ENCODE results near the gene RELB. TPM values are rescaled to one million over a fixed set of nuclear protein-coding genes. Genes with fewer than 3 reads are reported as not detected.

RELB gene
- polyA plus RNA-seq, 1 donor from 2014 or later, result 1.1 TPM

DNA sequence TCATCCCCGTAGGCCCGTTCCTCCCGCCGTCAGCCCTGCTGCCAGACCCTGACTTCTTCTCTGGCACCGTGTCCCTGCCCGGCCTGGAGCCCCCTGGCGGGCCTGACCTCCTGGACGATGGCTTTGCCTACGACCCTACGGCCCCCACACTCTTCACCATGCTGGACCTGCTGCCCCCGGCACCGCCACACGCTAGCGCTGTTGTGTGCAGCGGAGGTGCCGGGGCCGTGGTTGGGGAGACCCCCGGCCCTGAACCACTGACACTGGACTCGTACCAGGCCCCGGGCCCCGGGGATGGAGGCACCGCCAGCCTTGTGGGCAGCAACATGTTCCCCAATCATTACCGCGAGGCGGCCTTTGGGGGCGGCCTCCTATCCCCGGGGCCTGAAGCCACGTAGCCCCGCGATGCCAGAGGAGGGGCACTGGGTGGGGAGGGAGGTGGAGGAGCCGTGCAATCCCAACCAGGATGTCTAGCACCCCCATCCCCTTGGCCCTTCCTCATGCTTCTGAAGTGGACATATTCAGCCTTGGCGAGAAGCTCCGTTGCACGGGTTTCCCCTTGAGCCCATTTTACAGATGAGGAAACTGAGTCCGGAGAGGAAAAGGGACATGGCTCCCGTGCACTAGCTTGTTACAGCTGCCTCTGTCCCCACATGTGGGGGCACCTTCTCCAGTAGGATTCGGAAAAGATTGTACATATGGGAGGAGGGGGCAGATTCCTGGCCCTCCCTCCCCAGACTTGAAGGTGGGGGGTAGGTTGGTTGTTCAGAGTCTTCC, 36.3 kb downstream of the RELB start:
- Histone ChIP-seq H3K9me3 (ENCODE audit: low read length) (no peaks in the 10 kb centered on the region), H2AFZ (ENCODE audit: low read depth, low read length) (no peak overlapping the region), H3F3A (ENCODE audit: insufficient read depth, low read length, poor library complexity, severe bottlenecking) (no peaks in the 10 kb centered on the region), H3K36me3 (ENCODE audit: insufficient read depth, low read length) (no peaks in the 10 kb centered on the region), H3K27ac (ENCODE audit: low read length) (no peak overlapping the region), H3K4me2 (ENCODE audit: low read length) (no peak overlapping the region), H3K79me2 (replicated peaks; ENCODE audit: insufficient read depth, low read length) (peaks cover 19% of the 10 kb centered on the region), H3K4me3 (ENCODE audit: low read length) (no peak overlapping the region), H4K20me1 (ENCODE audit: insufficient read depth) (no peaks in the 10 kb centered on the region), H3K27me3 (ENCODE audit: insufficient read depth, low read depth, low read length) (no peaks in the 10 kb centered on the region), H3K9me2 (ENCODE audit: insufficient read depth, low read length) (no peaks in the 10 kb centered on the region), H3K9ac (ENCODE audit: low read length) (no peak overlapping the region)
- TF ChIP-seq SMC3 (conservative IDR thresholded peaks at IDR 0.05; ENCODE audit: poor library complexity) (no peak), TAF1 (IDR thresholded peaks at IDR 0.05; ENCODE audit: low read depth) (no peak), EP300 (conservative IDR thresholded peaks at IDR 0.05; ENCODE audit: poor library complexity, severe bottlenecking) (no peak), EZH2 (IDR thresholded peaks at IDR 0.05; ENCODE audit: borderline replicate concordance, insufficient read depth, low read length, poor library complexity, severe bottlenecking) (no peak), RAD21 (conservative IDR thresholded peaks at IDR 0.05) (no peak), POLR2AphosphoS5 (IDR thresholded peaks at IDR 0.05) (no peak), MXI1 (conservative IDR thresholded peaks at IDR 0.05; ENCODE audit: poor library complexity, severe bottlenecking) (no peak), REST (IDR thresholded peaks at IDR 0.05; ENCODE audit: borderline replicate concordance) (no peak)
- TF ChIP-seq, protein P1, sequence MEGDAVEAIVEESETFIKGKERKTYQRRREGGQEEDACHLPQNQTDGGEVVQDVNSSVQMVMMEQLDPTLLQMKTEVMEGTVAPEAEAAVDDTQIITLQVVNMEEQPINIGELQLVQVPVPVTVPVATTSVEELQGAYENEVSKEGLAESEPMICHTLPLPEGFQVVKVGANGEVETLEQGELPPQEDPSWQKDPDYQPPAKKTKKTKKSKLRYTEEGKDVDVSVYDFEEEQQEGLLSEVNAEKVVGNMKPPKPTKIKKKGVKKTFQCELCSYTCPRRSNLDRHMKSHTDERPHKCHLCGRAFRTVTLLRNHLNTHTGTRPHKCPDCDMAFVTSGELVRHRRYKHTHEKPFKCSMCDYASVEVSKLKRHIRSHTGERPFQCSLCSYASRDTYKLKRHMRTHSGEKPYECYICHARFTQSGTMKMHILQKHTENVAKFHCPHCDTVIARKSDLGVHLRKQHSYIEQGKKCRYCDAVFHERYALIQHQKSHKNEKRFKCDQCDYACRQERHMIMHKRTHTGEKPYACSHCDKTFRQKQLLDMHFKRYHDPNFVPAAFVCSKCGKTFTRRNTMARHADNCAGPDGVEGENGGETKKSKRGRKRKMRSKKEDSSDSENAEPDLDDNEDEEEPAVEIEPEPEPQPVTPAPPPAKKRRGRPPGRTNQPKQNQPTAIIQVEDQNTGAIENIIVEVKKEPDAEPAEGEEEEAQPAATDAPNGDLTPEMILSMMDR (IDR thresholded peaks at IDR 0.05; ENCODE audit: poor library complexity, severe bottlenecking), result no peak

GRCh38 chr19:45038931-45039893, 37.9 kb downstream of the RELB start, which contains the start of gene CLASRP:
Gene CLASRP (plus strand): TSS chr19:45039045. CDS start chr19:45040213, 1,168 bp downstream.
- H3K36me3 ChIP-seq (ENCODE audit: insufficient read depth, low read length), result no peaks in the 10 kb centered on the region
- H3K27ac ChIP-seq (ENCODE audit: low read length), result peak within 1 kb of the TSS; percentile 78
- TF ChIP-seq EP300 (conservative IDR thresholded peaks at IDR 0.05; ENCODE audit: poor library complexity, severe bottlenecking), result no peak
- peak; percentile 11 for TF ChIP-seq SMC3 (conservative IDR thresholded peaks at IDR 0.05; ENCODE audit: poor library complexity)
- TF ChIP-seq, protein P1 (IDR thresholded peaks at IDR 0.05; ENCODE audit: poor library complexity, severe bottlenecking), result no peak
- TF ChIP-seq POLR2AphosphoS5 (IDR thresholded peaks at IDR 0.05), result peak; percentile 97
- no peak for TF ChIP-seq RAD21 (conservative IDR thresholded peaks at IDR 0.05)
- TF ChIP-seq TAF1 (IDR thresholded peaks at IDR 0.05; ENCODE audit: low read depth), result peak; percentile 56
- peak; percentile 36 for TF ChIP-seq REST (IDR thresholded peaks at IDR 0.05; ENCODE audit: borderline replicate concordance)
- no peak for TF ChIP-seq EZH2 (IDR thresholded peaks at IDR 0.05; ENCODE audit: borderline replicate concordance, insufficient read depth, low read length, poor library complexity, severe bottlenecking)
- TF ChIP-seq MXI1 (conservative IDR thresholded peaks at IDR 0.05; ENCODE audit: poor library complexity, severe bottlenecking), result peak; percentile 90
- H3K27me3 ChIP-seq (ENCODE audit: insufficient read depth, low read depth, low read length), result no peaks in the 10 kb centered on the region
- peaks cover 19% of the 10 kb centered on the region for H3K79me2 ChIP-seq (replicated peaks; ENCODE audit: insufficient read depth, low read length)
- no peaks in the 10 kb centered on the region for H3K9me2 ChIP-seq (ENCODE audit: insufficient read depth, low read length)
- peak within 1 kb of the TSS; percentile 72 for H2AFZ ChIP-seq (ENCODE audit: low read depth, low read length)
- no peaks in the 10 kb centered on the region for H3K9me3 ChIP-seq (ENCODE audit: low read length)
- H3K4me2 ChIP-seq (ENCODE audit: low read length), result peak within 1 kb of the TSS; percentile 71
- H3K9ac ChIP-seq (ENCODE audit: low read length), result peak within 1 kb of the TSS; percentile 90
- no peaks in the 10 kb centered on the region for H4K20me1 ChIP-seq (ENCODE audit: insufficient read depth)
- peak within 1 kb of the TSS; percentile 93 for H3K4me3 ChIP-seq (ENCODE audit: low read length)
- H3F3A ChIP-seq (ENCODE audit: insufficient read depth, low read length, poor library complexity, severe bottlenecking), result no peaks in the 10 kb centered on the region

All from neural cell (in vitro differentiated cells).